HG02970 (cell line): ENCODE data around the gene PCDHB16.
"Not testable (repeated sequence)": the region's sequence is repeated elsewhere in the genome, so short reads cannot be mapped to it uniquely, and the experiment has no call there.

Experiments
- ATAC-seq: cut with Tn5 transposase; IDR thresholded peaks from one replicate; pipeline ENCODE4 v1.9.1; 2021; ENCODE audit warnings: mild to moderate bottlenecking, moderate library complexity, moderate number of reproducible peaks; ENCODE audit not compliant: unreplicated experiment, low FRiP score

PCDHB16 gene

DNA sequence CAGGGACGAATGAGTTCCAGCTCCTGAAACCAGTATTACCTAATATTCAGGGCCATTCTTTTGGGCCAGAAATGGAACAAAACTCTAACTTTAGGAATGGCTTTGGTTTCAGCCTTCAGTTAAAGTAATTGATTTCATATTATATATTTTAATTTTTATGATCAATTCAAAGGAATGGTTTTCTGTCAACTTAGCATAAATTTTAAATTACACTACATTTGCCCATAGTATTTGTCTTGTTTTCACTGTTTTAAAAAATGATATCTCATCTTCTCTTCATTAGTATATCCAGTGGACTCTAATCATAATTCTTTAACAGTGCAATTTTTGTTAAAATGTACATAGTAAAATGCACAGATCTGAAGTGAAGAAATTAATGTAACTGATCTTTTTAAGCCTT is 1.9 kb upstream of the PCDHB16 start:
- ATAC-seq = no peak

DNA sequence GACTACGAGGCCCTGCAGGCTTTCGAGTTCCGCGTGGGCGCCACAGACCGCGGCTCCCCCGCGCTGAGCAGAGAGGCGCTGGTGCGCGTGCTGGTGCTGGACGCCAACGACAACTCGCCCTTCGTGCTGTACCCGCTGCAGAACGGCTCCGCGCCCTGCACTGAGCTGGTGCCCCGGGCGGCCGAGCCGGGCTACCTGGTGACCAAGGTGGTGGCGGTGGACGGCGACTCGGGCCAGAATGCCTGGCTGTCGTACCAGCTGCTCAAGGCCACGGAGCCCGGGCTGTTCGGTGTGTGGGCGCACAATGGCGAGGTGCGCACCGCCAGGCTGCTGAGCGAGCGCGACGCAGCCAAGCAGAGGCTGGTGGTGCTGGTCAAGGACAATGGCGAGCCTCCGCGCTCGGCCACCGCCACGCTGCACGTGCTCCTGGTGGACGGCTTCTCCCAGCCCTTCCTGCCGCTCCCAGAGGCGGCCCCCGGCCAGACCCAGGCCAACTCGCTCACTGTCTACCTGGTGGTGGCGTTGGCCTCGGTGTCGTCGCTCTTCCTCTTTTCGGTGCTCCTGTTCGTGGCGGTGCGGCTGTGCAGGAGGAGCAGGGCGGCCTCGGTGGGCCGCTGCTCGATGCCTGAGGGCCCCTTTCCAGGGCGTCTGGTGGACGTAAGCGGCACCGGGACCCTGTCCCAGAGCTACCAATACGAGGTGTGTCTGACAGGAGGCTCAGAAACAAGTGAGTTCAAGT is 2.1 kb downstream of the PCDHB16 start:
- ATAC-seq = not testable (repeated sequence)

DNA sequence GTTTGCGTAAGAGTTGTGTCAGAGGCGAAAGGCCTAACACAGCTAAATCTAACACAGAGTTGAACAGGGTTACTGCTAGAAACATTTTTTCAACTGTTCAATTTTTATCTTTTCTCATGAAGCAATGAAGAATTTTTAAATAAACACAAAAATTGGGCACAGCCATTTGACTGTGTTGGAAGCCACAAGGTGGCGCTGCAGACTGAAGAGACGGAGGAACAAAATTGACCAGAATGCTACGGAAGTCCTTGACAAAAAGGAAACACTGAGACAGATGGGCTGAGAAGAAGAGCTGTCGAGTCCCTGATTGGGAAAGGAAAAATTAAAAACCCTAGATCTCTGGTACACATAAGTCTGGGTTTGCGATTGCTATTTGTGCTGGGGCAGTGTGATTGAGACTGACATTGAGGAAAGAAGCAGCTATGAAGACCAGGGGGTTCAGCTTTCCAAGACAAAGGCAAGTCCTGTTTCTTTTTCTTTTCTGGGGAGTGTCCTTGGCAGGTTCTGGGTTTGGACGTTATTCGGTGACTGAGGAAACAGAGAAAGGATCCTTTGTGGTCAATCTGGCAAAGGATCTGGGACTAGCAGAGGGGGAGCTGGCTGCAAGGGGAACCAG is 4.8 kb downstream of the PCDHB16 start, which contains the start of gene PCDHB9:
Gene PCDHB9, plus strand, starts transcription at position 265 of the 616 bp plus-strand sequence. Its CDS starts 158 bp downstream, at position 423.
- no peak for ATAC-seq

DNA sequence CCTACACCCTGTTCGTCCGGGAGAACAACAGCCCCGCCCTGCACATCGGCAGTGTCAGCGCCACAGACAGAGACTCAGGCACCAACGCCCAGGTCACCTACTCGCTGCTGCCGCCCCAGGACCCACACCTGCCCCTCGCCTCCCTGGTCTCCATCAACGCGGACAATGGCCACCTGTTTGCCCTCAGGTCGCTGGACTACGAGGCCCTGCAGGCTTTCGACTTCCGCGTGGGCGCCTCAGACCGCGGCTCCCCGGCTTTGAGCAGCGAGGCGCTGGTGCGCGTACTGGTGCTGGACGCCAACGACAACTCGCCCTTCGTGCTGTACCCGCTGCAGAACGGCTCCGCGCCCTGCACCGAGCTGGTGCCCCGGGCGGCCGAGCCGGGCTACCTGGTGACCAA is 6.5 kb downstream of the PCDHB16 start:
- ATAC-seq = not testable (repeated sequence)

DNA sequence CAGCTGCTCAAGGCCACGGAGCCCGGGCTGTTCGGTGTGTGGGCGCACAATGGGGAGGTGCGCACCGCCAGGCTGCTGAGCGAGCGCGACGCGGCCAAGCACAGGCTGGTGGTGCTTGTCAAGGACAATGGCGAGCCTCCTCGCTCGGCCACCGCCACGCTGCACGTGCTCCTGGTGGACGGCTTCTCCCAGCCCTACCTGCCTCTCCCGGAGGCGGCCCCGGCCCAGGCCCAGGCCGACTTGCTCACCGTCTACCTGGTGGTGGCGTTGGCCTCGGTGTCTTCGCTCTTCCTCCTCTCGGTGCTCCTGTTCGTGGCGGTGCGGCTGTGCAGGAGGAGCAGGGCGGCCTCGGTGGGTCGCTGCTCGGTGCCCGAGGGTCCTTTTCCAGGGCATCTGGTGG is 6.9 kb downstream of the PCDHB16 start:
- ATAC-seq = not testable (repeated sequence)

DNA sequence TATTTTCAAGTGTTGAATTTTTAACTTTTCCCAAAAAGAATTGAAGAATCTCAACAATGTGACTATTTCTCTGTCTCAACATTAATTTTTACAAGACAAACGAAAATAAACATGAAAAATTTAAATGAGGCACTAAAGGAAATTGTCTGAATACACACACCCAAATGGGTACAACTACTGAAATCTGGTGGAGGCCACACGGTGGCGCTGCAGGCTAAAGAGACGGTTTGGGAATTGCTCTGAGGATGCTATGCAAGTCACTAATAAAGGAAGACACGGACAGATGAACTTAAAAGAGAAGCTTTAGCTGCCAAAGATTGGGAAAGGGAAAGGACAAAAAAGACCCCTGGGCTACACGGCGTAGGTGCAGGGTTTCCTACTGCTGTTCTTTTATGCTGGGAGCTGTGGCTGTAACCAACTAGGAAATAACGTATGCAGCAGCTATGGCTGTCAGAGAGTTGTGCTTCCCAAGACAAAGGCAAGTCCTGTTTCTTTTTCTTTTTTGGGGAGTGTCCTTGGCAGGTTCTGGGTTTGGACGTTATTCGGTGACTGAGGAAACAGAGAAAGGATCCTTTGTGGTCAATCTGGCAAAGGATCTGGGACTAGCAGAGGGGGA is 10.0 kb downstream of the PCDHB16 start, which contains the start of gene PCDHB10:
Gene PCDHB10, plus strand, starts transcription at position 244 of the 616 bp plus-strand sequence. Its CDS starts 200 bp downstream, at position 444.
- ATAC-seq = no peak

DNA sequence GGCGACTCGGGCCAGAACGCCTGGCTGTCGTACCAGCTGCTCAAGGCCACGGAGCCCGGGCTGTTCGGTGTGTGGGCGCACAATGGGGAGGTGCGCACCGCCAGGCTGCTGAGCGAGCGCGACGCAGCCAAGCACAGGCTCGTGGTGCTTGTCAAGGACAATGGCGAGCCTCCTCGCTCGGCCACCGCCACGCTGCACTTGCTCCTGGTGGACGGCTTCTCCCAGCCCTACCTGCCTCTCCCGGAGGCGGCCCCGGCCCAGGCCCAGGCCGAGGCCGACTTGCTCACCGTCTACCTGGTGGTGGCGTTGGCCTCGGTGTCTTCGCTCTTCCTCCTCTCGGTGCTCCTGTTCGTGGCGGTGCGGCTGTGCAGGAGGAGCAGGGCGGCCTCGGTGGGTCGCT is 12.1 kb downstream of the PCDHB16 start:
- not testable (repeated sequence) for ATAC-seq

DNA sequence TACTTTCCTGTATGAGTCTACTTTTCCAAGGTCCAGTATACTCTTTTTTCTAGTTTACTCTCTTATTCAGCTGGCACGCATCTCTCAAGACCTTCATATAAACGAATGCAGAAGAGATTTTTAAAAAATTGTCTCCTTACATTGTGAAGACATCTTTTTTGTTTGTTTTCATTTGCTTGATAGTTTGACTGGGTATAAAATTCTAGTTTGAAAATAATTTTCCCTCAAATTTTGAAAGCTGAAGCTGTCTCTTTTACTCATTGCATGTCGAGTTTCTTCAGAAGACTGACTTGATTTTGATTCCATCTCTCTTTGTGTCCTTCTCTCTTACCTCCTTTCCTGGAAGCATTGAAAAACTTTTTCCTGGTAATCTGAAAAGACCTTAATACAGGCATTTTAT is 14.2 kb downstream of the PCDHB16 start:
- no peak for ATAC-seq

DNA sequence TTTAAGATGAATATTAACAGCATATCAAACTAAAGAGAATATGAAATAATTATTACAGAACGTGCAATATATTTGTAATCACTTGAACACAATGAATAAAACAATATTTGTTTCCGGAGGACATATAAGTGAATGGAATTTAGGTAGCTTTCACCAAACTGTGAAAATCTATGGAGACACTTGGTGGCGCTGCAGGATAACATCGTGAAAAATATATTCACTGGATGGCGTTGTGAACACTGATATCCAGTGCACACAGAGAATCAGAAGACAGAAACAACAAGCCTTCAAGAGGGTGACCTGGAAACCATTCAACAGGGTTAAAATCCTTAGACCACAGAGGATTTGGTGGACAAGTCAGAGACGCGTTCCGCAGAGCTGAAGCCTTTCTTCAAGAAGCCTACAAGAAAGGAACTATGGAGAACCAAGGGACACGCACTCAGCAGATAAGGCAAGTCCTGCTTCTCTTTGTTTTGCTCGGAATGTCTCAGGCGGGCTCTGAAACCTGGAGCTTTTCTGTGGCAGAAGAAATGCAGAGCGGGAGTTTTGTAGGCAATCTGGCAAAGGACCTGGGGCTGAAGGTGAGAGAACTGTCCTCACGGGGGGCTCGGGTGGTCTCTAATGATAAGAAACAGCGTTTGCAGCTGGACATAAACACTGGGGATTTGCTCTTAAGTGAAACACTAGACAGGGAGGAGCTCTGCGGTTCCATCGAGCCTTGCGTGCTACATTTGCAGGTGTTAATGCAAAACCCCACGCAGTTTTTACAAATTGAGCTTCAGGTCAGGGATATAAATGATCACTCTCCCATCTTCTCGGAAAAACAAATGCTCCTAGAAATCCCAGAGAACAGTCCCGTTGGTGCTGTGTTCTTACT is 17.4 kb downstream of the PCDHB16 start, which contains the start of gene PCDHB11:
Gene PCDHB11, plus strand, starts transcription at position 269 of the 877 bp plus-strand sequence. Its CDS starts 148 bp downstream, at position 417.
- no peak for ATAC-seq

DNA sequence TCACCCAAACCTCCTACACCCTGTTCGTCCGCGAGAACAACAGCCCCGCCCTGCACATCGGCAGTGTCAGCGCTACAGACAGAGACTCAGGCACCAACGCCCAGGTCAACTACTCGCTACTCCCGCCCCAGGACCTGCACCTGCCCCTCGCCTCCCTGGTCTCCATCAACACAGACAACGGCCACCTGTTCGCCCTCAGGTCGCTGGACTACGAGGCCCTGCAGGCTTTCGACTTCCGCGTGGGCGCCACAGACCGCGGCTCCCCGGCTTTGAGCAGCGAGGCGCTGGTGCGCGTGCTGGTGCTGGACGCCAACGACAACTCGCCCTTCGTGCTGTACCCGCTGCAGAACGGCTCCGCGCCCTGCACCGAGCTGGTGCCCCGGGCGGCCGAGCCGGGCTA is 18.9 kb downstream of the PCDHB16 start:
- not testable (repeated sequence) for ATAC-seq

DNA sequence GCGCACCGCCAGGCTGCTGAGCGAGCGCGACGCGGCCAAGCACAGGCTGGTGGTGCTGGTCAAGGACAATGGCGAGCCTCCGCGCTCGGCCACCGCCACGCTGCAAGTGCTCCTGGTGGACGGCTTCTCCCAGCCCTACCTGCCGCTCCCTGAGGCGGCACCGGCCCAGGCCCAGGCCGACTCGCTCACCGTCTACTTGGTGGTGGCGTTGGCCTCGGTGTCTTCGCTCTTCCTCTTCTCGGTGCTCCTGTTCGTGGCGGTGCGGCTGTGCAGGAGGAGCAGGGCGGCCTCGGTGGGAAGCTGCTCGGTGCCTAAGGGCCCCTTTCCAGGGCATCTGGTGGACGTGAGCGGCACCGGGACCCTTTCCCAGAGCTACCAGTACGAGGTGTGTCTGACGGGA is 19.5 kb downstream of the PCDHB16 start:
- ATAC-seq = not testable (repeated sequence)

DNA sequence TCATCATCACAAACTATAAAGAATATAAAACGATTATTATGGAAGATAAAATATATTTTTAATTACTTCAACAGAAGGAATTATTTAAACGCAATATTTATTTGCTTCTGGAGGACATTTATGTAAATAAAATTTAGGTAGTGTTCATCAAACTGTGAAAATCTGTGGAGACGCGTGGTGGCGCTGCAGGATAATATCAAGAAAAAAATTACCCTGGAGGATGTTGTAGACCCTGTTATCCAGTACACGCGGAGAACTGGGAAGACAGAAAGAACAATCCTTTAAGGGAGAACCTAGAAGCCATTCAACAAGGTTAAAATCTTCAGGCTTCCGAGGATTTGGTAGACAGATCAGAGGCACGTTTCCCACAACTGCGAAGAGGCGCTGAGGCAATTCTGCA is 26.3 kb downstream of the PCDHB16 start, which contains the start of gene PCDHB12:
Gene PCDHB12, plus strand, starts transcription at position 242 of the 400 bp plus-strand sequence. CDS start 189 bp downstream, outside the sequence.
- no peak for ATAC-seq

DNA sequence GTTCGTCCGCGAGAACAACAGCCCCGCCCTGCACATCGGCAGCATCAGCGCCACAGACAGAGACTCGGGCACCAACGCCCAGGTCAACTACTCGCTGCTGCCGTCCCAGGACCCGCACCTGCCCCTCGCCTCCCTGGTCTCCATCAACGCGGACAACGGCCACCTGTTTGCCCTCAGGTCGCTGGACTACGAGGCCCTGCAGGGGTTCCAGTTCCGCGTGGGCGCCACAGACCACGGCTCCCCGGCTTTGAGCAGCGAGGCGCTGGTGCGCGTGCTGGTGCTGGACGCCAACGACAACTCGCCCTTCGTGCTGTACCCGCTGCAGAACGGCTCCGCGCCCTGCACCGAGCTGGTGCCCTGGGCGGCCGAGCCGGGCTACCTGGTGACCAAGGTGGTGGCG is 28.1 kb downstream of the PCDHB16 start:
- not testable (repeated sequence) for ATAC-seq

DNA sequence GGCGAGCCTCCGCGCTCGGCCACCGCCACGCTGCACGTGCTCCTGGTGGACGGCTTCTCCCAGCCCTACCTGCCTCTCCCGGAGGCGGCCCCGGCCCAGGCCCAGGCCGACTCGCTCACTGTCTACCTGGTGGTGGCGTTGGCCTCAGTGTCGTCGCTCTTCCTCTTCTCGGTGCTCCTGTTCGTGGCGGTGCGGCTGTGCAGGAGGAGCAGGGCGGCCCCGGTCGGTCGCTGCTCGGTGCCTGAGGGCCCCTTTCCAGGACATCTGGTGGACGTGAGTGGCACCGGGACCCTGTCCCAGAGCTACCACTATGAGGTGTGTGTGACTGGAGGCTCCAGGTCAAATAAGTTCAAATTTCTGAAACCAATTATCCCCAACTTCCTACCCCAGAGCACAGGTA is 28.7 kb downstream of the PCDHB16 start:
- ATAC-seq = not testable (repeated sequence)

DNA sequence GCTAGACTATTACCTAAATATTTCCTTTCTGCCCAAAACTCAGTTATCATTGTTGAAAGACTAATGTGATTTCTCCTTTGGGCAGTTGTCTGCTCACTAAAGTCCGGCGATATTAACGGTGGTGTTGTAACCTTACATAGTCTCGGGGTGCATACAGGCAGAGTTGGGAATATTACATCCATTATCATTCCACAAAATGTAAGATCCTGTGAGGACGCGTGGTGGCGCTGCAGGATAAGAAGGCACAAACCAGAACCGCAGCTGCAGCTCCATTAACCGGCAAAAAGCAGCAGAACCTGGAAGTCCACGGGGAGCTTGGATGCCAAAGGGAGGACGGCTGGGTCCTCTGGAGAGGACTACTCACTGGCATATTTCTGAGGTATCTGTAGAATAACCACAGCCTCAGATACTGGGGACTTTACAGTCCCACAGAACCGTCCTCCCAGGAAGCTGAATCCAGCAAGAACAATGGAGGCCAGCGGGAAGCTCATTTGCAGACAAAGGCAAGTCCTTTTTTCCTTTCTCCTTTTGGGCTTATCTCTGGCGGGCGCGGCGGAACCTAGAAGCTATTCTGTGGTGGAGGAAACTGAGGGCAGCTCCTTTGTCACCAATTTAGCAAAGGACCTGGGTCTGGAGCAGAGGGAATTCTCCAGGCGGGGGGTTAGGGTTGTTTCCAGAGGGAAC is 31.6 kb downstream of the PCDHB16 start, which contains the start of gene PCDHB13:
Gene PCDHB13, plus strand, starts transcription at position 264 of the 684 bp plus-strand sequence. Its CDS starts 205 bp downstream, at position 469.
- ATAC-seq = not testable (repeated sequence)

DNA sequence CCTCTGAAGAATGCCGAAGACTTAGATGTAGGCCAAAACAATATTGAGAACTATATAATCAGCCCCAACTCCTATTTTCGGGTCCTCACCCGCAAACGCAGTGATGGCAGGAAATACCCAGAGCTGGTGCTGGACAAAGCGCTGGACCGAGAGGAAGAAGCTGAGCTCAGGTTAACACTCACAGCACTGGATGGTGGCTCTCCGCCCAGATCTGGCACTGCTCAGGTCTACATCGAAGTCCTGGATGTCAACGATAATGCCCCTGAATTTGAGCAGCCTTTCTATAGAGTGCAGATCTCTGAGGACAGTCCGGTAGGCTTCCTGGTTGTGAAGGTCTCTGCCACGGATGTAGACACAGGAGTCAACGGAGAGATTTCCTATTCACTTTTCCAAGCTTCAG is 32.4 kb downstream of the PCDHB16 start:
- not testable (repeated sequence) for ATAC-seq

DNA sequence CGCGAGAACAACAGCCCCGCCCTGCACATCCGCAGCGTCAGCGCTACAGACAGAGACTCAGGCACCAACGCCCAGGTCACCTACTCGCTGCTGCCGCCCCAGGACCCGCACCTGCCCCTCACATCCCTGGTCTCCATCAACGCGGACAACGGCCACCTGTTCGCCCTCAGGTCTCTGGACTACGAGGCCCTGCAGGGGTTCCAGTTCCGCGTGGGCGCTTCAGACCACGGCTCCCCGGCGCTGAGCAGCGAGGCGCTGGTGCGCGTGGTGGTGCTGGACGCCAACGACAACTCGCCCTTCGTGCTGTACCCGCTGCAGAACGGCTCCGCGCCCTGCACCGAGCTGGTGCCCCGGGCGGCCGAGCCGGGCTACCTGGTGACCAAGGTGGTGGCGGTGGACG is 33.3 kb downstream of the PCDHB16 start:
- not testable (repeated sequence) for ATAC-seq

DNA sequence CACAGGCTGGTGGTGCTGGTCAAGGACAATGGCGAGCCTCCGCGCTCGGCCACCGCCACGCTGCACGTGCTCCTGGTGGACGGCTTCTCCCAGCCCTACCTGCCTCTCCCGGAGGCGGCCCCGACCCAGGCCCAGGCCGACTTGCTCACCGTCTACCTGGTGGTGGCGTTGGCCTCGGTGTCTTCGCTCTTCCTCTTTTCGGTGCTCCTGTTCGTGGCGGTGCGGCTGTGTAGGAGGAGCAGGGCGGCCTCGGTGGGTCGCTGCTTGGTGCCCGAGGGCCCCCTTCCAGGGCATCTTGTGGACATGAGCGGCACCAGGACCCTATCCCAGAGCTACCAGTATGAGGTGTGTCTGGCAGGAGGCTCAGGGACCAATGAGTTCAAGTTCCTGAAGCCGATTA is 33.8 kb downstream of the PCDHB16 start:
- ATAC-seq = not testable (repeated sequence)

DNA sequence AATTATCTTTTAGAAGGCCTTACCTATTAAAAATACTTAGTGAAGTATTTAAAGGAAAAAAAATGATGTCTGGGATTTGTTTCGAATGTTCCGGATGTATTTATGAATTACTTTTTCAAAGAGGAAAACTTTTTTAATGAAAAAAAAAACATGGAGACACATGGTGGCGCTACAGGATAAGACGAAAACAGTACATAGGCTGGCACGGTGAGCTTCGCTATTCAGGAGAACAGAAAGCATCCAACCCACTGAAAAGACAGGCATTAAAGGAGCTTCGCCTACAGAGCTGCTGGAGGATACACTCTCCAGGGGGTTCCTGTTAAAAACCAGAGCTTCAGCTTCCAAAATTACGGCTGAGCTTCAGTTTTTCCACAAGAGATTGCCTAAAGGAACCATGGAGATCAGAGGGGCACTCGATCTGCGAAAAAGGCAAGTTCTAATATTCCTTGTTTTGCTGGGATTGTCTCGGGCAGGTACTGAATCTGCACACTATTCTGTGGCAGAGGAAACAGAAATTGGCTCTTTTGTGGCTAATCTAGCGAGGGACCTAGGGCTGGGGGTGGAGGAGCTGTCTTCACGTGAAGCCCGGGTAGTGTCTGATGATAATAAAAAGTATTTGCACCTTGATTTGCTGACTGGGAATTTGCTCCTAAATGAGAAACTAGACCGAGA is 41.1 kb downstream of the PCDHB16 start, which contains the start of gene PCDHB14:
Gene PCDHB14, plus strand, starts transcription at position 232 of the 672 bp plus-strand sequence. Its CDS starts 163 bp downstream, at position 395.
- no peak for ATAC-seq
